GM13976 (cell line): Measurements from ENCODE around the gene RNF4.
"Not testable (repeated sequence)": the region's sequence is repeated elsewhere in the genome, so short reads cannot be mapped to it uniquely, and the experiment has no call there.

Source experiments
- DNase-seq: peaks from one replicate; pipeline ENCODE4 v3.0.0; 2012; ENCODE audit warnings: low spot score
- CTCF ChIP-seq: IDR thresholded peaks from 2 replicates; pipeline ENCODE4 v1.5.1; 2012; ENCODE audit warnings: borderline replicate concordance, mild to moderate bottlenecking; ENCODE audit not compliant: insufficient read depth; ENCODE audit errors: extremely low read depth, missing control alignments, control extremely low read depth
- in situ Hi-C: fragments of 300-500 bp; cut with MboI; formaldehyde crosslinking; loops from one replicate; pipeline ENCODE4 v1.12.0; 2022; ENCODE audit warnings: low sequenced_read_pairs, mixed read lengths, inconsistent platforms; ENCODE audit not compliant: unreplicated experiment

The RNF4 gene

DNA sequence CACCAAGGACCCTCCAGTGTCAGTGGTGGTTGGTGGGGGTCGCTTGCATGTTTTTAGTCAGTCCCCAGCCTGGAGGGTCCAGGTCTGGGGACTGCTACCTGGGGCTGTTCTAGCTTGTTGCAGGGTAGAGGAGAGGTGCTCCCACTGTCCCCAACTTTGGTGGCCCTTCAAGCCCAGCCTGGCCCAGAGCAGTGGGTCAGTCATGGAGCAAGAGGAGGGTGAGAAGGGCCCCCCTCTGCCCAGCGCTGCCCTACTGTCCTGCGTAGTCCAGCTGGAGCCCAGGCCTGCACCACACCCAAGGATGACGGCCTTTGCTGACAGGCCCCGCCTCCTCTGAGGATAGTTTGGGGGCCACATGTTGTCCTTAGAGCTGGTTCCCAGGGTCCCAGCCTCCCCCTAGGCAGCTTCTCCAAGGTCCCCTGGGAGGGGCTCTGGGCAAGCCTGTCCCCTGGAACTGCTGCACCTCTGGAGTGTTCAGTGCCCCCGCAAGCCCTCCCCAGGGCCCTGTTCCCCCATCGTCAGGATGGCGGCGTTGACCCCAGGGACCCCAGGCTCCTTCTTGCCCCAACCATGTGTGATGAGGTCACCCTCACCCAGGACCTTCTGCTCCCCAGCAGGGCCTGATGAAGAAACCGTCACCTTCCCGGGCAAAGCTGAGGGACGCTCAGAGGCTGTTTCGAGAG is 43.4 kb upstream of the RNF4 start:
- in situ Hi-C loops: no loop called here
- no peak for DNase-seq
- TF ChIP-seq CTCF: no peak

- no peak for DNase-seq
- no peak for TF ChIP-seq CTCF
- in situ Hi-C loops: no loop called here
Observed at GRCh38 chr4:2426069-2426397, 42.9 kb upstream of the RNF4 start.

DNA sequence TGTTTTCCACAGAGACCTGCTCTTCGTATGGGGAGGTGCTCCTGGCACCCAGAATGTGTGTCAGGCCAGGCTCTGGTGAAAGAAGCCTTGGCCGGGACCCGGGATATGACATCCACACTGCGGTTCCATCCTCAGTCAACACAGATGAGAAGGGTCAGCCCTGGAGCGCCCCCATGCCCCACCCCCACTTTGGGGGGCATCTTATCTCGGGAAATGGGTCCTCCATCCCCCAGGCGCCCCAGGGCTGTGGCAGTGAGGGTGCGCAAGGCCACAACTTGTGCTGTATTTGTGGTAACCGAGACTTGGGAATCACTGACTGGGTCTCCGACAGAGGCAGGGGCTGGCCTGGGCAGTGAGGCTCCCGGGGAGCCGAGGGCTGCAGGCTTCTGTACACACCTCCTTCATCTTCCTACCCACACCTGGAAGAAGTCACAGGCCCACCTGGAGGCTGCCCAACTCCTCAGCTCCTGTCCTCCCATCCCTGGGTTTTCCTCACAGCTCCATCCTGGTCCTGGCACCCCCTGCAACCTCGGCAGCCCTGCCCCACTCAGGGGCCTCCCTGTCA is 42.1 kb upstream of the RNF4 start:
- in situ Hi-C loops: no loop called here
- TF ChIP-seq CTCF: no peak
- DNase-seq: no peak

DNA sequence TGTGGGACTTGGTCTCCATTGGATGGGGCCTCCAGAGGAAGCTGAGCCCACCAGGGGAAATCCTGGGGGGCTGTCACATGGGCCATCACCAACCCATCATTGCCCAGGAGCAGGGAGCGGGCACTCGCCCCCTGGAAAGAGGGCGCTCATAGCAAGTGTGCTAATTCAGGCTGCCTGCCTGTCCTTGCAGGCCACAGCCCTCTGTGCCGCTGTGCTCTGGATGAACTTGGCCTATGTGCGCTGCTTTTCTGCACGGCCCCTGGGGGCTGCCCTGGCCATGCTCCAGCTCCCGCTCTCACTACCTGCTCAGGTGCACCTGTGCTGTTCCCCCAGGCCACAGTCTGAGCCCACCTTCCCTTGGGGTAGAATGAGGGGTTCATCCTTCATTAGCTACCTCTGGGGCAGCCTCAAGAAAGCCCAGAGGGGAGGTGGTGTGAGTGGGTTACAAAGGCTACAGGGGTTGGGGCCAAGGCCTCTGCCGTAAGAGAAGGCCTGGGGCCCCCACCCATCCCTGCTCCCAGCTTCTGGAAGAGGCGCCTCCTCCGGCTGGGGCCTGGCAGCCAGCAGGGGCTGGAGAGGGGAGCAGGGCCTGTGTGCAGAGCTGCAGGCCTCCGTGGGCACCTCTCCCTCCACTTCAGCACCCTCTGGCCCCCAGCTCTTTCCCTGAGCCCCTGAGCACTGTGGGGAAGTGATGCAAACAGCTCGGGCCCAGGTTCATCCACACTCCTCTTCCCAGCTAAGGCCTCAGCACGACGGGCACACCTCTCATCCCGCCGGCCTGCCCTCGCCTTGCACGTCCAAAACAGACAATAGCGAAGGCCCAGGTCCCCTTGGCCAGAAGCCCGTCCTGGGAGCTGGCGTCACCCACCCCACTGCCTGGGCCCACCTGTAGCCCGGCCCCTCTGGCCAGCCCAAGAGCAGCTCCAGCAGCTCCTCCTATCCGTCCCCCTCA is 41.2 kb upstream of the RNF4 start:
- no peak for DNase-seq
- TF ChIP-seq CTCF: no peak
- in situ Hi-C loops: no loop called here

DNA sequence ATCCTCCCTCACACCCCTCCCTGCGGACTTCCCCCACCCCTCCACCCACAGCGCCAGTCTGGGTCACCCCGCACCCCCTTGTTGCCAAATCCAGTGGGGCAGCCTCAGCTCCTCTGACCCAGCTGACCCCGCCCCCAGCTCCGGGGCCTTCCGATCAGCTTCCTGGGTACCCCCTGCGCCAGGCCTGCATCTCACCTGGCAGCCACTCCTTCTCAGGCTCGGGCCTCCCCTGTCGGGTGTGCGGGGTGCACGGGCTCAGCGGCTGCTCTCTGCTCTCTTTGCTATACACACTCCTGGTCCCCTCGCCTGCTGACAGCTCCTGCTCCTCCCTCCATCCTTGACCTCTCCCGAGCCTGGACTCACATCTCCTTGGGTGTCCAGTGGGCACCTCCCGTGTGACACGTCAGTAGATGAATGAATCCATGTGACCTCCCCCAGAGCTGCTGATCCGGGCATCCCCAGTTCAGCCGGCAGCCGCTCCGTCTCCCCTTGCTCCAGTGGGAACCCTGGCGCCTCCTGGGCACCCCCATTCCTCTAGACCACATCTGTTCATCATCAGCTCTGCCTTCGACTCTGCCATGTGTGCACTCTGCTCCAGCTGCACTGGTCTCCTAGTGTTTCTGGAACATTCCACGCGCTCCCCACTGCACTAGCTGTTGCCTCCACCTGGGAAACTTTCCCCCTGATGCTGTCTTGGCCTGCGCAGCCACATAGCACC is 40.3 kb upstream of the RNF4 start:
- in situ Hi-C loops: no loop called here
- DNase-seq: no peak
- TF ChIP-seq CTCF: no peak

GRCh38 chr4:2429945-2430757 is 38.8 kb upstream of the RNF4 start:
- in situ Hi-C loops, DNase-seq: not testable (repeated sequence)
